Hepatocyte (in vitro differentiated cells): Measurements from ENCODE around the gene MRPS27. TPM values are rescaled to one million over a fixed set of nuclear protein-coding genes. Genes with fewer than 3 reads are reported as not detected.

Source experiments
- DNase-seq: peaks from one replicate; pipeline ENCODE4 v3.0.0-alpha.2; 2016; ENCODE audit warnings: low spot score
- H2AFZ ChIP-seq: fragments of 200-600 bp; sonication (generic); 2 replicates; pipeline ENCODE4 v1.6.0; 2016; ENCODE audit warnings: antibody characterized with exemption, mild to moderate bottlenecking
- H3K27ac ChIP-seq: fragments of 200-600 bp; sonication (generic); 2 replicates; pipeline ENCODE4 v1.5.1; 2016; ENCODE audit warnings: mild to moderate bottlenecking
- H3K27me3 ChIP-seq: fragments of 200-600 bp; sonication (generic); 2 replicates; pipeline ENCODE4 v1.6.1; 2016
- H3K36me3 ChIP-seq: fragments of 200-600 bp; sonication (generic); replicated peaks from 2 replicates; pipeline ENCODE4 v1.5.1; 2016; ENCODE audit warnings: low read depth; ENCODE audit not compliant: insufficient read depth
- H3K4me1 ChIP-seq: fragments of 200-600 bp; sonication (generic); 2 replicates; pipeline ENCODE4 v1.5.1; 2016; ENCODE audit warnings: mild to moderate bottlenecking, moderate library complexity; ENCODE audit not compliant: insufficient read depth
- H3K4me2 ChIP-seq: fragments of 200-600 bp; sonication (generic); 2 replicates; pipeline ENCODE4 v1.6.0; 2016
- H3K4me3 ChIP-seq: fragments of 200-600 bp; sonication (generic); 2 replicates; pipeline ENCODE4 v1.5.1; 2016; ENCODE audit warnings: mild to moderate bottlenecking
- H3K79me2 ChIP-seq: fragments of 200-600 bp; sonication (generic); 2 replicates; pipeline ENCODE4 v1.6.0; 2017; ENCODE audit warnings: mild to moderate bottlenecking
- H3K9me2 ChIP-seq: fragments of 200-600 bp; sonication (generic); replicated peaks from 2 replicates; pipeline ENCODE4 v1.6.0; 2017; ENCODE audit warnings: mild to moderate bottlenecking; ENCODE audit not compliant: insufficient read depth
- H3K9me3 ChIP-seq: fragments of 200-600 bp; sonication (generic); 2 replicates; pipeline ENCODE4 v1.5.1; 2016; ENCODE audit warnings: low read depth, mild to moderate bottlenecking
- H4K20me1 ChIP-seq: fragments of 200-600 bp; sonication (generic); 2 replicates; pipeline ENCODE4 v1.6.0; 2016; ENCODE audit warnings: mild to moderate bottlenecking; ENCODE audit not compliant: insufficient read depth, poor library complexity, severe bottlenecking
- EZH2 ChIP-seq: fragments of 200-600 bp; sonication (generic); IDR thresholded peaks from 2 replicates; pipeline ENCODE4 v1.6.1; 2016; ENCODE audit warnings: antibody characterized with exemption, mild to moderate bottlenecking, borderline replicate concordance
- EZH2phosphoT487 ChIP-seq: fragments of 200-600 bp; sonication (generic); IDR thresholded peaks from one replicate; pipeline ENCODE4 v1.6.1; 2018; ENCODE audit warnings: antibody characterized with exemption, mild to moderate bottlenecking, low read depth, moderate library complexity; ENCODE audit not compliant: unreplicated experiment, severe bottlenecking
- WGBS: methylation state at CpG from one replicate; pipeline ENCODE4 v1.1.6; 2016; ENCODE audit warnings: low lambda C conversion rate; ENCODE audit errors: missing lambda C conversion rate; 5-methylcytosine and 5-hydroxymethylcytosine counted together
- polyA plus RNA-seq: library from polyadenylated mRNA; unstranded; fragments of >200 nt; fragmentation: Nextera tagmentation; extraction: Ambion mirVana; gene quantifications from 2 replicates; pipeline ENCODE4 v1.2.1, GENCODE V29; 2016
- total RNA-seq: library from RNA; depleted of rRNA; stranded (reverse); fragments of >200 nt; gene quantifications from 2 replicates; pipeline ENCODE4 v1.2.3, GENCODE V29; 2014
- TF ChIP-seq, protein P1 (sequence below): fragments of 200-600 bp; sonication (generic); IDR thresholded peaks from 2 replicates; pipeline ENCODE4 v1.5.1; 2016; ENCODE audit warnings: antibody characterized with exemption, mild to moderate bottlenecking; ENCODE audit not compliant: poor library complexity

Gene MRPS27
- total and polyA plus RNA-seq, 2 experiments from 2014 or later = 35.6 to 63.5 TPM

GRCh38 chr5:72179028-72179815, 140.8 kb downstream of the MRPS27 start:
- Histone ChIP-seq H3K4me1 (no peaks in the 10 kb centered on the region), H3K36me3 (no peaks in the 10 kb centered on the region), H3K4me3 (no peak overlapping the region), H2AFZ (no peak overlapping the region), H3K27me3 (no peaks in the 10 kb centered on the region), H3K9me2 (no peaks in the 10 kb centered on the region), H4K20me1 (no peaks in the 10 kb centered on the region), H3K79me2 (no peaks in the 10 kb centered on the region), H3K9me3 (no peaks in the 10 kb centered on the region), H3K27ac (no peak overlapping the region), H3K4me2 (no peak overlapping the region)
- DNase-seq = no peak
- no peak for TF ChIP-seq EZH2
- TF ChIP-seq EZH2phosphoT487 = no peak
- TF ChIP-seq, protein P1, sequence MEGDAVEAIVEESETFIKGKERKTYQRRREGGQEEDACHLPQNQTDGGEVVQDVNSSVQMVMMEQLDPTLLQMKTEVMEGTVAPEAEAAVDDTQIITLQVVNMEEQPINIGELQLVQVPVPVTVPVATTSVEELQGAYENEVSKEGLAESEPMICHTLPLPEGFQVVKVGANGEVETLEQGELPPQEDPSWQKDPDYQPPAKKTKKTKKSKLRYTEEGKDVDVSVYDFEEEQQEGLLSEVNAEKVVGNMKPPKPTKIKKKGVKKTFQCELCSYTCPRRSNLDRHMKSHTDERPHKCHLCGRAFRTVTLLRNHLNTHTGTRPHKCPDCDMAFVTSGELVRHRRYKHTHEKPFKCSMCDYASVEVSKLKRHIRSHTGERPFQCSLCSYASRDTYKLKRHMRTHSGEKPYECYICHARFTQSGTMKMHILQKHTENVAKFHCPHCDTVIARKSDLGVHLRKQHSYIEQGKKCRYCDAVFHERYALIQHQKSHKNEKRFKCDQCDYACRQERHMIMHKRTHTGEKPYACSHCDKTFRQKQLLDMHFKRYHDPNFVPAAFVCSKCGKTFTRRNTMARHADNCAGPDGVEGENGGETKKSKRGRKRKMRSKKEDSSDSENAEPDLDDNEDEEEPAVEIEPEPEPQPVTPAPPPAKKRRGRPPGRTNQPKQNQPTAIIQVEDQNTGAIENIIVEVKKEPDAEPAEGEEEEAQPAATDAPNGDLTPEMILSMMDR = no peak
- WGBS = 89% methylated on average over 29 of the region's 29 CpGs

DNA sequence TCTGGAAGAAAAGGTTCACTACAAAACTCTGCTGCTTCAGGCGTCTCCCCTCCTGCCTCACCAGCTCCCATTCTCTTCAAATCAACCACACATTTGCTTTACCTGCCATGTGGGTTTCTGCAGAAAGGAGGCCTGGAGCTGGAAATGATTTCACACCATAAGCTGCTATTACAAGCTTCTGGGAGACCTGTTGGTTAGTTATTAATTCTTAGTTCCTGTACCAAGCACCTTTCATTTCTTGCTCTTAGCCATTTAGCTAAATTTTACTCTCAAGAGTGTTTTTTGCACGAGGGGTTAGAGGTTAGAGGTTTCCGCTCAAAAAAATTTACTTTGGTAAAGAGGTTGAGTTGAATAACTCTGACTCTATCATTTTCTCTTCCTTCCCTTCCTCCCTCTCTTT, 142.5 kb downstream of the MRPS27 start:
- H2AFZ ChIP-seq = no peak overlapping the region
- no peaks in the 10 kb centered on the region for H3K79me2 ChIP-seq
- no peaks in the 10 kb centered on the region for H3K9me2 ChIP-seq
- TF ChIP-seq EZH2 (no peak), EZH2phosphoT487 (no peak)
- TF ChIP-seq, protein P1 = no peak
- WGBS = 95% methylated on average over 3 of the region's 3 CpGs
- no peak overlapping the region for H3K4me2 ChIP-seq
- no peak for DNase-seq
- no peaks in the 10 kb centered on the region for H3K27me3 ChIP-seq
- H3K9me3 ChIP-seq = no peaks in the 10 kb centered on the region
- no peak overlapping the region for H3K4me3 ChIP-seq
- H3K4me1 ChIP-seq = no peaks in the 10 kb centered on the region
- H3K27ac ChIP-seq = no peak overlapping the region
- no peaks in the 10 kb centered on the region for H4K20me1 ChIP-seq
- no peaks in the 10 kb centered on the region for H3K36me3 ChIP-seq

- peaks cover 6% of the 10 kb centered on the region for H3K79me2 ChIP-seq
These were observed 147.3 kb downstream of the MRPS27 start for GRCh38 chr5:72172786-72173185.

More at GRCh38 chr5:72172786-72173185, 147.3 kb downstream of the MRPS27 start:
- no peak overlapping the region for H2AFZ ChIP-seq
- no peaks in the 10 kb centered on the region for H3K9me2 ChIP-seq
- TF ChIP-seq EZH2 (no peak), EZH2phosphoT487 (no peak)
- TF ChIP-seq, protein P1 = no peak
- no peaks in the 10 kb centered on the region for H3K4me1 ChIP-seq
- H3K27me3 ChIP-seq = no peaks in the 10 kb centered on the region
- H3K9me3 ChIP-seq = no peaks in the 10 kb centered on the region
- H3K4me3 ChIP-seq = no peak overlapping the region
- H3K36me3 ChIP-seq = no peaks in the 10 kb centered on the region
- no peak overlapping the region for H3K4me2 ChIP-seq
- H3K27ac ChIP-seq = no peak overlapping the region
- H4K20me1 ChIP-seq = no peaks in the 10 kb centered on the region
- no peak for DNase-seq
- WGBS = 91% methylated on average over 4 of the region's 4 CpGs
